ENCODE results near the gene ANXA6.

Gene ANXA6

GRCh38 chr5:151151793-151152192 lies 5.8 kb downstream of the ANXA6 start:
- peak; percentile 83 for DNase-seq

- DNase-seq, result no peak
These were observed 6.3 kb downstream of the ANXA6 start for GRCh38 chr5:151151263-151151660.

GRCh38 chr5:151150471-151151262 lies 6.9 kb downstream of the ANXA6 start:
- DNase-seq, result peak; percentile 81

- DNase-seq, result no peak
These were observed 9.0 kb downstream of the ANXA6 start for GRCh38 chr5:151148583-151148982.

- no peak for DNase-seq
These were observed 10.5 kb downstream of the ANXA6 start for GRCh38 chr5:151147033-151147432.

GRCh38 chr5:151146061-151146460 lies 11.5 kb downstream of the ANXA6 start:
- DNase-seq, result no peak

- DNase-seq, result no peak
These were observed 12.7 kb downstream of the ANXA6 start for GRCh38 chr5:151144922-151145321.

GRCh38 chr5:151144275-151144674 lies 13.3 kb downstream of the ANXA6 start:
- DNase-seq, result no peak

- DNase-seq, result no peak
These were observed 13.9 kb downstream of the ANXA6 start for GRCh38 chr5:151143645-151144044.

- no peak for DNase-seq
These were observed 14.6 kb downstream of the ANXA6 start for GRCh38 chr5:151142933-151143332.

- DNase-seq, result no peak
These were observed 16.0 kb downstream of the ANXA6 start for GRCh38 chr5:151141535-151141934.

- no peak for DNase-seq
These were observed 16.7 kb downstream of the ANXA6 start for GRCh38 chr5:151140686-151141459.

GRCh38 chr5:151139646-151140045 lies 17.9 kb downstream of the ANXA6 start:
- DNase-seq, result no peak

- DNase-seq, result no peak
These were observed 18.6 kb downstream of the ANXA6 start for GRCh38 chr5:151139015-151139414.

GRCh38 chr5:151138114-151138513 lies 19.5 kb downstream of the ANXA6 start:
- no peak for DNase-seq

- no peak for DNase-seq
These were observed 20.3 kb downstream of the ANXA6 start for GRCh38 chr5:151137067-151137825.

- DNase-seq, result no peak
These were observed 23.4 kb downstream of the ANXA6 start for GRCh38 chr5:151134228-151134627.

- DNase-seq, result peak; percentile 52
These were observed 24.6 kb downstream of the ANXA6 start for GRCh38 chr5:151132963-151133362.

- DNase-seq, result no peak
These were observed 26.4 kb downstream of the ANXA6 start for GRCh38 chr5:151130922-151131891.

- no peak for DNase-seq
These were observed 27.2 kb downstream of the ANXA6 start for GRCh38 chr5:151130235-151130921.

GRCh38 chr5:151128817-151129216 lies 28.8 kb downstream of the ANXA6 start:
- DNase-seq, result no peak

- DNase-seq, result no peak
These were observed 29.7 kb downstream of the ANXA6 start for GRCh38 chr5:151127926-151128325.

All from hematopoietic multipotent progenitor cell treated with erythropoietin and hydrocortisone succinate and interleukin-3 and kit ligand, for 4 days (in vitro differentiated cells).